Measurements from ENCODE around the gene TTLL6.

TTLL6 gene

DNA sequence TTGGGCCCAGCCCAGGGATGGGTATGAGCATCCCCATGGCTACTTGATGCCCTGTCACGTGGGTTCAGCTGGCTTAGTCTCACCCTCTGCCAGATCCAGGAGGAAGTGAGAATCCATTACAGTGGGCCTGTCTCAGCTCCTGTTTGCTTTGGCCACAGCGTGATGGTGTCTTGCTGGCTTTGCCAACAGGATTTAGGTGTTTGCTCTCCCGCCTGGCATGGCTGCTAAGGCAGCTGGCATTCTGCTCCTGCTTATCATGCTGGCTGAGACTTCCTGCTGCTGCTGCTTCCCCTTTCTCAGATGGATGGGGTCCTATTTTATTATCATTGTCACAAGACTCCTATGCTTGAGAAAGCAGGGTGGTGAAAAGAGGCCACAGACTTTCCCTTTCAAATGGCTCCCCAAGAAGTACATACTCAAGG lies 60.2 kb downstream of the TTLL6 start:
- H3K4me3 ChIP-seq (ENCODE audit: low read length): no peak overlapping the region
- no peak overlapping the region for H3K27ac ChIP-seq (ENCODE audit: low read depth, low read length)
- no peaks in the 10 kb centered on the region for H3K9me3 ChIP-seq (ENCODE audit: insufficient read depth, low read depth, low read length)
- 80% methylated on average over 3 of the region's 3 CpGs for WGBS
- H3K4me1 ChIP-seq (ENCODE audit: insufficient read depth, low read length): no peaks in the 10 kb centered on the region
- H3K27me3 ChIP-seq (ENCODE audit: insufficient read depth, low read length): peaks cover 96% of the 10 kb centered on the region
- no peaks in the 10 kb centered on the region for H3K36me3 ChIP-seq (ENCODE audit: insufficient read depth, low read length)
- H3K9ac ChIP-seq (ENCODE audit: low read depth, low read length): no peak overlapping the region

- 17% methylated on average over 5 of the region's 8 CpGs for WGBS
- Histone ChIP-seq H3K27ac (ENCODE audit: low read depth, low read length) (no peak overlapping the region), H3K9me3 (ENCODE audit: insufficient read depth, low read depth, low read length) (no peaks in the 10 kb centered on the region), H3K4me3 (ENCODE audit: low read length) (peak overlapping the region; percentile 11; the same call in 1 of the 2 replicates), H3K9ac (ENCODE audit: low read depth, low read length) (no peak overlapping the region), H3K27me3 (ENCODE audit: insufficient read depth, low read length) (peaks cover 97% of the 10 kb centered on the region), H3K36me3 (ENCODE audit: insufficient read depth, low read length) (no peaks in the 10 kb centered on the region), H3K4me1 (ENCODE audit: insufficient read depth, low read length) (no peaks in the 10 kb centered on the region)
Measured at GRCh38 chr17:48755356-48755755, 61.7 kb downstream of the TTLL6 start.

DNA sequence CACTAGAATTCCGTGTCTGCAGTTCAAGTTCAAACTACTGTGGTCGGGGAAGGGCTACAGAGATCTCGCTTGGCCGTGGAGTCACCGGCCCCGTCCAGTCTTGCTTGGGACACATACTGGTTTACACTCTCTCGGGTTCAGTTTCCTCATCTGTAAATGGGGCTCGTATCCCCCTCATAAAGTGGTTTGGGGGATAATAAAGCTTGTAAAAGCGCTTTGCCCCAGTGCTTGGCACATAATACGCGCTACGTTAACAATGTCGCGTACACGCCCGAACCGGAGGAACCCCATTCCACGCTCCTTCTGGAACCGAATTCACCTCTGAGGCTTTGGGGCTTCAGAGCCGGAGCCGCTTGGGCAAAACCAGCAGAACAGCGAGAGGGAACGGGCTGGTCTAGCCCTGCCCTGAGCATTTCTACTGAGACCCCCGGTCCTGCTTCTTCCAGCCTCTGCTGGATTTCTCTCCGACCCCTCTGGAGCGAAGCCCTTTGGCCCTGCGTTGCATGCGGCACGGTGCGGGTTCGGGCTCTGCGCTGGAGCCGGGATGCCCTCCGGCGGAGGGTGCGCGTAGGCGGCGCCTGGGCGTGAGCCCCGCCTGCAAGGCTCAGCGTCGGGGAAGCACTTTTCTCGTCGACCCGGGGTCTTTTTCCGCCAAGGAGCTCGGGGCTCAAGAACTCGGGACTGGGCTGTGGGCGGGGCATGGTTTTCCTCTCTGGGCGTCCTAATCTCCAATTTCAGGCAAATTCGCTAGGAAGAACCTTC lies 62.3 kb downstream of the TTLL6 start:
- H3K4me1 ChIP-seq (ENCODE audit: insufficient read depth, low read length): no peaks in the 10 kb centered on the region
- no peak overlapping the region for H3K27ac ChIP-seq (ENCODE audit: low read depth, low read length)

DNA sequence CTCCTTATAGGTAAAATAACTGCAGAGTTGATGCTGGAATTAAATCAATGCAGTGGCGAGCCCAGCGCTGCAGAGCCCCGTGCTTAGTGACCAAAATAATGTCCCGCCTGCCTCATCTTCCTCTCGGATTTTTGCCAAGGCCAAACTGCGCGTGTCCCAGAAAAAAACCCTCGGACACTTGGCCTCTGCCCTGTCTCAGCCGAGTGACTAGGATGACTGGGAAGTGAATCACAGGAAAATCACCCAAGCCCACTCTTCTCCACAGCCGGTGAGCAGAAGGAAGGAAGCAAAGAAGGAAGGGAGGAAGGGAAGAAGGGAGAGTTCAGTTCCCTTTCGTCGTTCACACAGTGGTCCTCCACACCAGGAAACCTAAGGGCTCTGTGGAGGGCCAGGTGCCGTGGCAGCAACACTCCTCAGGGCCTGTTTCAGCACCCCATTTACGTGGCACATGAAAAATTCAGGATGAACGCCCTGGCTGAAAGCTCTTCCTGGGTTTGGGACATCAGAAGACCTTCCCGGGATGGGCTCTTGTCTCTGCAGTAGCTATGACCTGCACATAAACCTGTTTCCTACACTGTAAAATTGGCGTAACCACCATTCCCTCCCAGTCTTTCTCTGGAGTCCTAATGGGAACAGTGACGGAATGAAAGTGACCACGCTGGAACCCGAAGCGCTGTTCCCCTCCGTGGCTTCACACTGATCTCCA lies 63.1 kb downstream of the TTLL6 start:
- H3K4me3 ChIP-seq (ENCODE audit: low read length): no peak overlapping the region

More for the DNA sequence above, 62.3 kb downstream of the TTLL6 start:
- Histone ChIP-seq H3K9ac (ENCODE audit: low read depth, low read length) (no peak overlapping the region), H3K27me3 (ENCODE audit: insufficient read depth, low read length) (peaks cover 99% of the 10 kb centered on the region), H3K4me3 (ENCODE audit: low read length) (peak overlapping the region; percentile 11; the same call in 1 of the 2 replicates), H3K36me3 (ENCODE audit: insufficient read depth, low read length) (no peaks in the 10 kb centered on the region), H3K9me3 (ENCODE audit: insufficient read depth, low read depth, low read length) (no peaks in the 10 kb centered on the region)
- 3% methylated on average over 52 of the region's 52 CpGs for WGBS

GRCh38 chr17:48752399-48753288 lies 64.4 kb downstream of the TTLL6 start:
- Histone ChIP-seq H3K27ac (ENCODE audit: low read depth, low read length) (no peak overlapping the region), H3K9me3 (ENCODE audit: insufficient read depth, low read depth, low read length) (no peaks in the 10 kb centered on the region), H3K27me3 (ENCODE audit: insufficient read depth, low read length) (peaks cover 100% of the 10 kb centered on the region), H3K9ac (ENCODE audit: low read depth, low read length) (no peak overlapping the region), H3K4me3 (ENCODE audit: low read length) (no peak overlapping the region), H3K4me1 (ENCODE audit: insufficient read depth, low read length) (no peaks in the 10 kb centered on the region), H3K36me3 (ENCODE audit: insufficient read depth, low read length) (no peaks in the 10 kb centered on the region)
- WGBS: 4% methylated on average over 43 of the region's 43 CpGs

More for the DNA sequence above, 63.1 kb downstream of the TTLL6 start:
- Histone ChIP-seq H3K9me3 (ENCODE audit: insufficient read depth, low read depth, low read length) (no peaks in the 10 kb centered on the region), H3K36me3 (ENCODE audit: insufficient read depth, low read length) (no peaks in the 10 kb centered on the region), H3K27ac (ENCODE audit: low read depth, low read length) (no peak overlapping the region), H3K4me1 (ENCODE audit: insufficient read depth, low read length) (no peaks in the 10 kb centered on the region), H3K27me3 (ENCODE audit: insufficient read depth, low read length) (peaks cover 99% of the 10 kb centered on the region), H3K9ac (ENCODE audit: low read depth, low read length) (no peak overlapping the region)
- 12% methylated on average over 21 of the region's 22 CpGs for WGBS

DNA sequence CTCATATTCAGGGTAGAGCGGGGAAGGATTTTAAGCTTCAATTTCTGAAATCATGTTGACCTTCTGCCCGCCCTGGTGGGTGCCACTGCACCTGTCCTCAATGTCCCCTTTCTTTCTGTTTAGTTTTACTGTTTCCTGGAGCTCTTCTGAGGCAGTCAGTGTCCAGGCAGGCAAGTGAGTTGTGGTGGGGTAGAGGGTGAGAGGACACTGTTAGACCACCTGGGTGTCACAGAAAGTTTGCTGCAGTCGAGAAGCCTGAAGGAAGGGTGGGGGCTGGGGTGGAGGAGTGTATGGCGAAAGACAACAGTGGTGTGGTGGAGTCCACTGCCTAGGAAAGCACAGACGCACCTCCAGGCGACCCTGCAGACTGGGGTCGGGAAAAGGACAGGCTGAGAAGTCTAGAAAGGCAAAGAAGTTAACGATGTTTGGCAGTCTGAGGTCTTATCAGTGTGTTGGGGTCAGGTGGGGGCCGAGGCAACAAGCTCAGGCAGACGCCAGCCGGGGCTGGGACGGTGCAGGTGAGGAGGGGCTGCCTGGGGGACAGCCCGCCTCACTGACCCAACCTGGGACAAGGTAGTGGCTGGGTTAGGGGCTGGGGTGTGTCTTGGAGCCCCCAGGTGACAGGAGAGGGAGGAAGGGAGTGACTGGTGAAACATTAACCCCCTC lies 65.2 kb downstream of the TTLL6 start:
- no peak overlapping the region for H3K27ac ChIP-seq (ENCODE audit: low read depth, low read length)
- H3K27me3 ChIP-seq (ENCODE audit: insufficient read depth, low read length): peaks cover 100% of the 10 kb centered on the region
- WGBS: 13% methylated on average over 13 of the region's 13 CpGs
- H3K36me3 ChIP-seq (ENCODE audit: insufficient read depth, low read length): no peaks in the 10 kb centered on the region
- peaks cover 2% of the 10 kb centered on the region; the same call in 1 of the 2 replicates for H3K4me1 ChIP-seq (ENCODE audit: insufficient read depth, low read length)
- no peak overlapping the region for H3K4me3 ChIP-seq (ENCODE audit: low read length)
- no peak overlapping the region for H3K9ac ChIP-seq (ENCODE audit: low read depth, low read length)
- no peaks in the 10 kb centered on the region for H3K9me3 ChIP-seq (ENCODE audit: insufficient read depth, low read depth, low read length)

GRCh38 chr17:48751172-48751571 lies 65.9 kb downstream of the TTLL6 start:
- 13% methylated on average over 3 of the region's 3 CpGs for WGBS
- Histone ChIP-seq H3K27ac (ENCODE audit: low read depth, low read length) (no peak overlapping the region), H3K4me1 (ENCODE audit: insufficient read depth, low read length) (peaks cover 7% of the 10 kb centered on the region), H3K27me3 (ENCODE audit: insufficient read depth, low read length) (peaks cover 100% of the 10 kb centered on the region), H3K4me3 (ENCODE audit: low read length) (no peak overlapping the region), H3K9me3 (ENCODE audit: insufficient read depth, low read depth, low read length) (no peaks in the 10 kb centered on the region), H3K9ac (ENCODE audit: low read depth, low read length) (no peak overlapping the region), H3K36me3 (ENCODE audit: insufficient read depth, low read length) (no peaks in the 10 kb centered on the region)

- Histone ChIP-seq H3K4me3 (ENCODE audit: low read length) (no peak overlapping the region), H3K4me1 (ENCODE audit: insufficient read depth, low read length) (peaks cover 7% of the 10 kb centered on the region), H3K36me3 (ENCODE audit: insufficient read depth, low read length) (no peaks in the 10 kb centered on the region), H3K9ac (ENCODE audit: low read depth, low read length) (no peak overlapping the region), H3K9me3 (ENCODE audit: insufficient read depth, low read depth, low read length) (no peaks in the 10 kb centered on the region), H3K27me3 (ENCODE audit: insufficient read depth, low read length) (peaks cover 100% of the 10 kb centered on the region), H3K27ac (ENCODE audit: low read depth, low read length) (no peak overlapping the region)
- 5% methylated on average over 32 of the region's 32 CpGs for WGBS
Measured at GRCh38 chr17:48749621-48750553, 67.1 kb downstream of the TTLL6 start.

DNA sequence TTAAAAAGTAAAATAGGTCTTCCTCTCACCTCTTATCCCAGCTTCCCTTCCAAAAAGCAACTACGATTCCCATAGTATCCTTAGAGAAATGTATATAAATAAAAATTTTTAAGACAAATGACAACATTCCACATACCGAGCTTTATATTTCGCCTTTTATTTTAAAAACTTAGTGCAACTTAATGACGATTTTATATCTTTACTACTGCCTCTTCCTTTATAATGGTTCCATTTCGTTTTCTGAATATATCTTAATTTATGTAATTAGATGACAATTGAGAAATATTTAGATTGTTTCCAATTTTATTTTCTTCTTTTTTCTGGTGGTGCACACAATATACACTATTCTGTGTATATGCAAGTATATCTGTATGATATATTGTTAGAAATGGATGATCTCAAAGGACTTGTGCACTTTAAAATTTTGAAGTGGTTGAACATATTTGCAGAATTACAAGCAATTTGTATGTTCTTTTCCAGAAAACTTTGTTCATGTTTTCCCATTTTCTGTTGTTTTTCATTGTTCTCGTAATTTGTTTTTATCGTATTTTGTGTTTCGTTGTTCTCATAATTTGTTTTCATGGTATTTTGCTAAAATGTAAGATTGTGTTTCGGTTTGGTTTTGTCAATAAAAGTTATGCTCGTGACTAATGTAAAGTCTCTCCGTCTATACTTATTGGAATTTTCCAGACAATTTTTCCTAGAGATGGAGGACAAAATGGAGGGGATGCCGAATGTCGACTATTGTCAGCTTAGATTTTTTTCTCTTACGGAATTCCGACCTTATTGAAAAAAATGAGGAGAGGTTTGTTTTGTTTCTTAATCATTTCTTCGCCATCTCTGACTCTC lies 68.1 kb downstream of the TTLL6 start:
- Histone ChIP-seq H3K27ac (ENCODE audit: low read depth, low read length) (no peak overlapping the region), H3K9me3 (ENCODE audit: insufficient read depth, low read depth, low read length) (no peaks in the 10 kb centered on the region), H3K27me3 (ENCODE audit: insufficient read depth, low read length) (peaks cover 100% of the 10 kb centered on the region), H3K4me1 (ENCODE audit: insufficient read depth, low read length) (peaks cover 7% of the 10 kb centered on the region), H3K9ac (ENCODE audit: low read depth, low read length) (no peak overlapping the region), H3K36me3 (ENCODE audit: insufficient read depth, low read length) (no peaks in the 10 kb centered on the region), H3K4me3 (ENCODE audit: low read length) (no peak overlapping the region)
- 31% methylated on average over 14 of the region's 16 CpGs for WGBS
